ENCODE results near the gene YWHAE.
"Not testable (repeated sequence)": the region's sequence is repeated elsewhere in the genome, so short reads cannot be mapped to it uniquely, and the experiment has no call there.

Gene YWHAE

DNA sequence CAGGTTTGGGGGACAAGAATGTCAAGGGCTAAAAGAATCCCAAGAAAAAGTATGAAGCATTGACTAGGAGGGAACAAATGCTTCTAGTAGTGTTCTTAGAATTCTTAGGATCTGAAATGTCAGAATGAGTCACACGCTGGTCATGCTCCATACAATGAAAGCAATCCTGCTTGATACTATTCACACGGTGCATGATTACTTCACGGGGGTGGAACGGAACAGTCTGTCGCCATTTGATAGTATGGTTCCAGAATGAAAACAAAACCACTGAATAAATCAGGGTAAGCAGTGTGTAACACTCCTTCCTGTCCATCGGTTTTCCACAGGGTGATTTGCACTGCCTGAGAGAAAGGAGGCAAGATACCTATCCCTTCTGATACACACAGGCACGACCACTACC lies 22.9 kb upstream of the YWHAE start:
- peak overlapping the region; percentile 58 for H3K27ac Mint-ChIP-seq

DNA sequence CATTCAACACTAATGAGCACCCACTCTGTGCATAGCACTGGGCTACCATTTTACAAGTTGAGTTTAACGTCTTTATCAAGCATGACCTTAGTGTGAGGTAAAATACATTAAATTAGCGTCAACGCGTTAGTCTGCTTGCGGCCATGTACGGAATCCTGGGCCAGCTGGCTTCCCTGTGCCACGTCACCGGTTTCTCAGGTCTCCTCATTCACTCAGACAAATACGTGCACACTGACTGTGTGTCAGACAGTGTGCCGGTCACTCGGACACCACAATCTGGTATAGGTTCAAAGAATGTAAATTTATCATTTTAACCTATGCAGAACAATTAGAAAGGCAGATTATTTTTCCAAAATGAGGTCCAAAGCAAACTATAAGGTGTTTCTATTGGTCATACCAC lies 21.4 kb upstream of the YWHAE start:
- TF ChIP-seq, protein P1, sequence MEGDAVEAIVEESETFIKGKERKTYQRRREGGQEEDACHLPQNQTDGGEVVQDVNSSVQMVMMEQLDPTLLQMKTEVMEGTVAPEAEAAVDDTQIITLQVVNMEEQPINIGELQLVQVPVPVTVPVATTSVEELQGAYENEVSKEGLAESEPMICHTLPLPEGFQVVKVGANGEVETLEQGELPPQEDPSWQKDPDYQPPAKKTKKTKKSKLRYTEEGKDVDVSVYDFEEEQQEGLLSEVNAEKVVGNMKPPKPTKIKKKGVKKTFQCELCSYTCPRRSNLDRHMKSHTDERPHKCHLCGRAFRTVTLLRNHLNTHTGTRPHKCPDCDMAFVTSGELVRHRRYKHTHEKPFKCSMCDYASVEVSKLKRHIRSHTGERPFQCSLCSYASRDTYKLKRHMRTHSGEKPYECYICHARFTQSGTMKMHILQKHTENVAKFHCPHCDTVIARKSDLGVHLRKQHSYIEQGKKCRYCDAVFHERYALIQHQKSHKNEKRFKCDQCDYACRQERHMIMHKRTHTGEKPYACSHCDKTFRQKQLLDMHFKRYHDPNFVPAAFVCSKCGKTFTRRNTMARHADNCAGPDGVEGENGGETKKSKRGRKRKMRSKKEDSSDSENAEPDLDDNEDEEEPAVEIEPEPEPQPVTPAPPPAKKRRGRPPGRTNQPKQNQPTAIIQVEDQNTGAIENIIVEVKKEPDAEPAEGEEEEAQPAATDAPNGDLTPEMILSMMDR (IDR thresholded peaks at IDR 0.05): no peak
- Mint-ChIP-seq H3K27me3 (ENCODE audit: low read depth, poor library complexity) (no peaks in the 10 kb centered on the region), H3K9me3 (no peaks in the 10 kb centered on the region), H3K4me1 (peaks cover 20% of the 10 kb centered on the region), H3K27ac (peak overlapping the region; percentile 51), H3K4me3 (no peak overlapping the region), H3K36me3 (ENCODE audit: low read depth) (peaks cover 49% of the 10 kb centered on the region)
- no peak for DNase-seq

More for the DNA sequence above, 22.9 kb upstream of the YWHAE start:
- DNase-seq: no peak
- Mint-ChIP-seq H3K4me1 (peaks cover 20% of the 10 kb centered on the region), H3K4me3 (no peak overlapping the region), H3K9me3 (no peaks in the 10 kb centered on the region), H3K36me3 (ENCODE audit: low read depth) (peaks cover 51% of the 10 kb centered on the region), H3K27me3 (ENCODE audit: low read depth, poor library complexity) (no peaks in the 10 kb centered on the region)
- TF ChIP-seq, protein P1 (IDR thresholded peaks at IDR 0.05): no peak

DNA sequence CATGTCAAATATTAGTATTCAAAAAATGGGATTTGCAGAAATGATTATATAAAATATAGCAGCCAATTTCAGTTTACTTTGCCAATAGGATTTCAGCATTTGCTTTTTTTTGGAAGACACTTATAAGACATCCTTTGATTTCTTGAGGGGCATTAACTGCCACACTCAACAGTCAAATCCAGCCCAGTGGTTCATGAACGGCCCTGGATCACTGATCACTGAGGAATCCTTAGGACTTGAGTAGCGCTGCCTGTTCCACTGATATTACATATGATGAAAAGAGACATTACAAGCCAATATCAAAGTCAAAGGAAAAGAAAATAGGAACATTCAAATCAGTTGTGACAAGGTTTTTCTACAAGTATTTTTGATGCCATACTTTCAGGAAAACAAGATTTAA lies 21.0 kb upstream of the YWHAE start:
- Mint-ChIP-seq H3K4me3 (no peak overlapping the region), H3K9me3 (no peaks in the 10 kb centered on the region), H3K4me1 (peaks cover 20% of the 10 kb centered on the region), H3K27ac (peak overlapping the region; percentile 9), H3K27me3 (ENCODE audit: low read depth, poor library complexity) (no peaks in the 10 kb centered on the region), H3K36me3 (ENCODE audit: low read depth) (peaks cover 45% of the 10 kb centered on the region)
- TF ChIP-seq, protein P1 (IDR thresholded peaks at IDR 0.05): no peak
- no peak for DNase-seq

DNA sequence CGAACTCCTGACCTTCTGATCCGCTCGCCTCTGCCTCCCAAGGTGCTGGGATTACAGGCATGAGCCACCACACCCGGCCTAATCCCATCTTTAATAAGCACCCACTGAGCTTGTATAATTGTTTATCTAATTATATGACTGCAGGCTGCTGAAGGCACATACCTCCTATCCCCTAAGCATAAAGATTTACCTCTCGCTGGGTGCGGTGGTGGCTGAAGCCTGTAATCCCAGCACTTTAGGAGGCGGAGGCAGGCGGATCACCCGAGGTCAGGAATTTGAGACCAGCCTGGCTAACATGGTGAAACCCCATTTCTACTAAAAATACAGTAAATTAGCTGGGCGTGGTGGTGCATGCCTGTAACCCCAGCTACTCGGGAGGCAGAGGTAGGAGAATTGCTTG lies 20.1 kb upstream of the YWHAE start:
- TF ChIP-seq, protein P1 (IDR thresholded peaks at IDR 0.05): no peak
- DNase-seq: no peak
- Mint-ChIP-seq H3K36me3 (ENCODE audit: low read depth) (peaks cover 37% of the 10 kb centered on the region), H3K9me3 (no peaks in the 10 kb centered on the region), H3K27ac (no peak overlapping the region), H3K4me3 (no peak overlapping the region), H3K4me1 (peaks cover 20% of the 10 kb centered on the region), H3K27me3 (ENCODE audit: low read depth, poor library complexity) (no peaks in the 10 kb centered on the region)

DNA sequence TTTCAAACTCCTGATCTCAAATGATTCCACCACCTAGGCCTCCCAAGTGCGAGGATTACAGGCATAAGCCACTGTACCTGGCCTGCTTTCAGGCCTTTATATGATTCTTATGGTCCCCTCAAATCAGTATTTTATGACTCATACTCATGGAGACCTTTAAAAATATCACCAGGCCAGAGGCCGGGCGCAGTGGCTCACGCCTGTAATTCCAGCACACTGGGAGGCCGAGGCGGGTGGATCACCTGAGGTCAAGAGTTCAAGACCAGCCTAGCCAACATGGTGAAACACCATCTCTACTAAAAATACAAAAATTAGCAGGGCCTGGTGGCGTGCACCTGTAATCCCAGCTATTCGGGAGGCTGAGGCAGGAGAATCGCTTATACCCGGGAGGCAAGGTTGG lies 18.5 kb upstream of the YWHAE start:
- H3K4me3 Mint-ChIP-seq; H3K9me3 Mint-ChIP-seq; DNase-seq; H3K27me3 Mint-ChIP-seq (ENCODE audit: low read depth, poor library complexity): not testable (repeated sequence)
- Mint-ChIP-seq H3K4me1 (peaks cover 17% of the 10 kb centered on the region), H3K27ac (peak overlapping the region; percentile 92), H3K36me3 (ENCODE audit: low read depth) (peaks cover 42% of the 10 kb centered on the region)

DNA sequence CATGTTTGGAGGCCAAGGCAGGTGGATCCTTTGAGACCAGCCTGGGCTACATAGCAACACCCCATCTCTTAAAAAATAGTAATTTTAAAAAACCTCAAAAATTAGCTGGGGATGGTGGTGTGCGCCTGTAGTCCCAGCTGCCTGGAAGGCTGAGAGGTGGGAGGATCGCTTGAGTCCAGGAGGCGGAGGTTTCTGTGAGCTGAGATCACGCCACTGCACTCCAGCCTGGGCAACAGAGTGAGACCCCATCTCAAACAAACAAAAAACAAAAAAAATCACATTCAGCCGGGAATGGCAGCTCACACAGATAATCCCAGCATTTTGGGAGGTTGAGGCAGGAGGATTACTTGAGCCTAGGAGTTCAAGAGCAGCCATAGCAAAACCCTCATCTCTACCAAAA lies 16.4 kb upstream of the YWHAE start:
- Mint-ChIP-seq H3K36me3 (ENCODE audit: low read depth) (peaks cover 24% of the 10 kb centered on the region), H3K27ac (no peak overlapping the region), H3K9me3 (peaks cover 3% of the 10 kb centered on the region), H3K4me1 (peaks cover 7% of the 10 kb centered on the region), H3K27me3 (ENCODE audit: low read depth, poor library complexity) (peaks cover 4% of the 10 kb centered on the region), H3K4me3 (no peak overlapping the region)
- TF ChIP-seq, protein P1 (IDR thresholded peaks at IDR 0.05): no peak
- no peak for DNase-seq
